GM12878 (cell line): ENCODE data around the gene SPX. TPM values are rescaled to one million over a fixed set of nuclear protein-coding genes. Genes with fewer than 3 reads are reported as not detected.

ENCODE experiments used
- ATAC-seq: fragments of 200-7000 bp; cut with Tn5 transposase; 3 replicates; pipeline ENCODE4 v1.9.1; 2020; ENCODE audit warnings: mild to moderate bottlenecking, moderate library complexity
- BruUV-seq: library from RNA; stranded (reverse); fragments of 400-500 nt; replicated peaks from 2 replicates; lab custom pipeline; 2021; lab: Mats Ljungman, UMichigan
- CTCF ChIA-PET: fragments of 300-600 bp; sonication (Branson Sonifier 250); formaldehyde crosslinking; extraction: SDS; loops from one replicate; lab custom pipeline; 2021; ENCODE audit warnings: inconsistent platforms; lab: Yijun Ruan, JAX
- POLR2A ChIA-PET: fragments of 350-600 bp; formaldehyde crosslinking; extraction: SDS; loops from one replicate; lab custom pipeline; 2021; ENCODE audit warnings: inconsistent platforms; lab: Charles Lee
- RAD21 ChIA-PET: fragments of 300-600 bp; sonication (Branson Sonifier 250); formaldehyde crosslinking; loops from one replicate; lab custom pipeline; 2023; ENCODE audit warnings: antibody characterized with exemption; ENCODE audit not compliant: unreplicated experiment; lab: Charles Lee
- SMC1A ChIA-PET: fragments of 300-600 bp; sonication (Branson Sonifier 250); formaldehyde crosslinking; loops from one replicate; lab custom pipeline; 2023; ENCODE audit not compliant: unreplicated experiment, uncharacterized antibody; lab: Charles Lee
- DNase-seq: peaks from one replicate; pipeline ENCODE4 v3.0.0-alpha.2; 2011; ENCODE audit warnings: low read depth, low spot score
- FAIRE-seq: peaks from 3 replicates; lab custom pipeline; 2011; peaks lifted over from hg19 to GRCh38; lab: Jason Lieb, UNC
- H2AFZ ChIP-seq: 2 replicates; pipeline ENCODE4 v1.6.0; 2011; ENCODE audit warnings: low read depth, low read length, control low read depth; ENCODE audit not compliant: control insufficient read depth
- H3K27ac ChIP-seq: 2 replicates; pipeline ENCODE4 v1.5.1; 2011; ENCODE audit warnings: control low read depth; ENCODE audit not compliant: control insufficient read depth, insufficient read depth
- H3K27me3 ChIP-seq, 2 experiments: replicated peaks in 1 of 2; 2 replicates each; pipeline versions ENCODE4 v1.6.0 to v1.6.1; 2011; ENCODE audit warnings: low read length in 1 of 2; ENCODE audit not compliant: control insufficient read depth in 2 of 2, insufficient read depth in 2 of 2
- H3K36me3 ChIP-seq, 2 experiments: 2 replicates each; pipeline ENCODE4 v1.5.1; 2011; ENCODE audit warnings: low read length in 1 of 2; ENCODE audit not compliant: control insufficient read depth in 2 of 2, insufficient read depth in 2 of 2
- H3K4me1 ChIP-seq: 2 replicates; pipeline ENCODE4 v1.6.1; 2011; ENCODE audit warnings: mild to moderate bottlenecking, low read length, moderate library complexity, mixed read lengths; ENCODE audit not compliant: control insufficient read depth, insufficient read depth
- H3K4me2 ChIP-seq: 2 replicates; pipeline ENCODE4 v1.6.0; 2011; ENCODE audit warnings: control low read depth; ENCODE audit not compliant: control insufficient read depth, insufficient read depth
- H3K4me3 ChIP-seq: fragments of 200-600 bp; sonication (generic); 2 replicates; pipeline ENCODE4 v1.5.1; 2016
- H3K79me2 ChIP-seq: 2 replicates; pipeline ENCODE4 v1.6.0; 2011; ENCODE audit warnings: low read length; ENCODE audit not compliant: control insufficient read depth, insufficient read depth
- H3K9ac ChIP-seq: 2 replicates; pipeline ENCODE4 v1.8.0; 2011; ENCODE audit warnings: low read length, control low read depth, mixed read lengths; ENCODE audit not compliant: control insufficient read depth, insufficient read depth
- H3K9me3 ChIP-seq: replicated peaks from 3 replicates; pipeline ENCODE4 v1.5.1; 2011; ENCODE audit warnings: mild to moderate bottlenecking, low read length; ENCODE audit not compliant: control insufficient read depth, insufficient read depth
- H4K20me1 ChIP-seq: 2 replicates; pipeline ENCODE4 v1.6.0; 2011; ENCODE audit not compliant: control insufficient read depth, insufficient read depth
- ETV6 ChIP-seq, 2 experiments: fragments of 450-650 bp in 1 of 2; IDR thresholded peaks in 1 of 2; conservative IDR thresholded peaks in 1 of 2; 2 replicates each; pipeline ENCODE4 v1.6.1; 2014; ENCODE audit warnings: antibody characterized with exemption in 1 of 2, borderline replicate concordance in 1 of 2, low read depth in 1 of 2, mild to moderate bottlenecking in 1 of 2, moderate library complexity in 1 of 2
- EZH2 ChIP-seq: IDR thresholded peaks from 2 replicates; pipeline ENCODE4 v1.6.1; 2012; ENCODE audit warnings: low read depth, mild to moderate bottlenecking, control low read depth, inconsistent platforms, low read length, borderline replicate concordance; ENCODE audit not compliant: control insufficient read depth
- KLF5 ChIP-seq: fragments of 450-650 bp; IDR thresholded peaks from 2 replicates; pipeline ENCODE4 v1.6.1; 2014; ENCODE audit warnings: mild to moderate bottlenecking; ENCODE audit not compliant: partially characterized antibody
- MEF2A ChIP-seq: IDR thresholded peaks from 2 replicates; pipeline ENCODE4 v1.6.1; 2011; ENCODE audit warnings: low read depth, mild to moderate bottlenecking, low read length, moderate library complexity; ENCODE audit not compliant: insufficient read depth
- MYC ChIP-seq: IDR thresholded peaks from 2 replicates; pipeline ENCODE4 v1.6.1; 2011; ENCODE audit warnings: mild to moderate bottlenecking, low read length, moderate library complexity, inconsistent platforms; ENCODE audit not compliant: insufficient read depth, insufficient replicate concordance, insufficient read length, severe bottlenecking
- SMAD5 ChIP-seq: IDR thresholded peaks from 2 replicates; pipeline ENCODE4 v1.6.1; 2016; ENCODE audit warnings: antibody characterized with exemption, low read depth
- SRF ChIP-seq, 2 experiments: IDR thresholded peaks; 2 replicates each; pipeline ENCODE4 v1.6.1; 2011; ENCODE audit warnings: low read depth in 2 of 2, low read length in 2 of 2, mild to moderate bottlenecking in 1 of 2, moderate library complexity in 1 of 2
- TCF12 ChIP-seq: IDR thresholded peaks from 2 replicates; pipeline ENCODE4 v1.6.1; 2011; ENCODE audit warnings: low read depth, mild to moderate bottlenecking, low read length
- WGBS: methylation state at CpG from one replicate; pipeline ENCODE4 v1.1.6; 2016; ENCODE audit warnings: low lambda C conversion rate; ENCODE audit not compliant: insufficient replicate concordance, insufficient coverage; ENCODE audit errors: missing lambda C conversion rate; 5-methylcytosine and 5-hydroxymethylcytosine counted together
- in situ Hi-C: fragments of 300-500 bp; cut with MboI; formaldehyde crosslinking; loops from 9 replicates; pipeline ENCODE4 v1.14.3; 2018; ENCODE audit warnings: mixed read lengths
- intact Hi-C: fragments of 100-400 bp; cut with micrococcal nuclease; formaldehyde crosslinking; loops from one replicate; pipeline ENCODE4 v1.14.2; 2022; ENCODE audit not compliant: unreplicated experiment
- polyA plus RNA-seq, 11 experiments: library from polyadenylated mRNA; depleted of rRNA in 4 of 11; unstranded in 6 of 11; stranded (reverse) in 5 of 11; fragments of >200 nt; fragmentation: Nextera tagmentation in 4 of 11; fragmentation: Illumina TruSeq in 1 of 11; extraction: Ambion mirVana in 4 of 11; extraction: Trizol in 1 of 11; gene quantifications; 1 replicate in 1 of 11; 2 replicates in 10 of 11; pipeline versions ENCODE4 v1.2.1 to v1.2.3, GENCODE V29; 2011 to 2016; ENCODE audit warnings: inconsistent platforms in 2 of 11, missing spikeins in 2 of 11, low read depth in 1 of 11
- total RNA-seq, 4 experiments: library from RNA; depleted of rRNA in 3 of 4; stranded (reverse); fragments of >200 nt in 3 of 4; fragmentation: Illumina TruSeq in 1 of 4; extraction: Trizol in 1 of 4; gene quantifications; 2 replicates each; pipeline versions ENCODE4 v1.2.1 to v1.2.3, GENCODE V29; 2013 to 2021
- TF ChIP-seq, protein P1 (sequence below): fragments of 450-650 bp; IDR thresholded peaks from 2 replicates; pipeline ENCODE4 v1.6.1; 2018; ENCODE audit warnings: borderline replicate concordance, mild to moderate bottlenecking; ENCODE audit not compliant: partially characterized antibody
- TF ChIP-seq, protein P2 (sequence below): fragments of 450-650 bp; IDR thresholded peaks from 2 replicates; pipeline ENCODE4 v1.6.1; 2014; ENCODE audit warnings: mild to moderate bottlenecking
- TF ChIP-seq, protein P3 (sequence below): fragments of 450-650 bp; IDR thresholded peaks from 2 replicates; pipeline ENCODE4 v1.6.1; 2017; ENCODE audit warnings: mild to moderate bottlenecking, moderate library complexity
- TF ChIP-seq, protein P4 (sequence below): fragments of 450-650 bp; IDR thresholded peaks from 2 replicates; pipeline ENCODE4 v1.6.1; 2017; ENCODE audit warnings: low read depth, mild to moderate bottlenecking, moderate library complexity
- TF ChIP-seq, protein P5 (sequence below): IDR thresholded peaks from 2 replicates; pipeline ENCODE4 v1.6.1; 2011; ENCODE audit warnings: low read depth, mild to moderate bottlenecking, low read length, moderate library complexity, borderline replicate concordance; ENCODE audit errors: extremely low read depth

Gene SPX
- total and polyA plus RNA-seq, 10 of the 15 experiments (the other 5 are each of a cell fraction or from before 2014, with no cell fraction given) = 0.05 TPM; not detected in 8

DNA sequence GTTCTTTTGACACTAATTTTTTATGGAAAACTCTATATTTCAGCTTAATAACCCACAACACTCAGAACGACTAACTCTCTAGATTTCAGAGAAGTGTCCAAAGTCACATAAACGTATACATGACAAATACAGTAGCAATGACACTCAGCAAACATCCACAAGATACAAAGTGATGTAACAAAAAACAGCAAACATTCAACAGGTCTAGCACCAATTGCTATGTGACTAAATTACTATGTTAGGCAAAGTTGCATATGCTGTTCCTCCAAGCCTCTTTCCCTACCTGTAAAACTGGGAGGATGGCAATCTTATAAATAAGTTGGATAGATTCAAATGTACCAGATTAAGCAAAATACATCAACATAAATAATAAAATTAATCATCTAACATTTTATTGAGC, 26.3 kb upstream of the SPX start:
- BruUV-seq = no TSS peak
- no peaks in the 10 kb centered on the region for H3K27me3 ChIP-seq
- H3K27ac ChIP-seq = no peak overlapping the region
- in situ Hi-C loops (loop anchor here (5.0 kb wide), 1 partner anchor 158 kb away; the partner anchor contains the start of gene LDHB), intact Hi-C loops (loop anchor here (5.0 kb wide), 2 partner anchors 62 to 158 kb away; partner anchors contain the start of genes LDHB and PYROXD1)
- CTCF ChIA-PET = interaction anchor here (1.3 to 1.5 kb wide), 2 partner anchors 11 to 26 kb away, joined by 3 to 4 read pairs; no protein-coding TSS in a partner anchor
- peaks cover 55% of the 10 kb centered on the region for H3K79me2 ChIP-seq
- H3K4me1 ChIP-seq = peaks cover 9% of the 10 kb centered on the region
- peak overlapping the region; percentile 94 for H3K4me3 ChIP-seq
- peaks cover 1 to 22% of the 10 kb centered on the region in 2 experiments; a peak in 3 of 4 replicates for H3K36me3 ChIP-seq
- WGBS = 63% methylated on average over 2 of the region's 2 CpGs
- H3K4me2 ChIP-seq = peak overlapping the region; percentile 61
- DNase-seq (no peak), FAIRE-seq (no peak), ATAC-seq (no peak)
- POLR2A ChIA-PET = no interaction called here
- RAD21 ChIA-PET = no interaction called here
- H4K20me1 ChIP-seq = no peaks in the 10 kb centered on the region
- SMC1A ChIA-PET = no interaction called here
- no peak overlapping the region for H2AFZ ChIP-seq
- H3K9ac ChIP-seq = peak overlapping the region; percentile 99
- H3K9me3 ChIP-seq = no peaks in the 10 kb centered on the region
- TF ChIP-seq MYC = no peak
- no peak for TF ChIP-seq TCF12
- no peak for TF ChIP-seq MEF2A
- no peak for TF ChIP-seq KLF5
- TF ChIP-seq, protein P1, sequence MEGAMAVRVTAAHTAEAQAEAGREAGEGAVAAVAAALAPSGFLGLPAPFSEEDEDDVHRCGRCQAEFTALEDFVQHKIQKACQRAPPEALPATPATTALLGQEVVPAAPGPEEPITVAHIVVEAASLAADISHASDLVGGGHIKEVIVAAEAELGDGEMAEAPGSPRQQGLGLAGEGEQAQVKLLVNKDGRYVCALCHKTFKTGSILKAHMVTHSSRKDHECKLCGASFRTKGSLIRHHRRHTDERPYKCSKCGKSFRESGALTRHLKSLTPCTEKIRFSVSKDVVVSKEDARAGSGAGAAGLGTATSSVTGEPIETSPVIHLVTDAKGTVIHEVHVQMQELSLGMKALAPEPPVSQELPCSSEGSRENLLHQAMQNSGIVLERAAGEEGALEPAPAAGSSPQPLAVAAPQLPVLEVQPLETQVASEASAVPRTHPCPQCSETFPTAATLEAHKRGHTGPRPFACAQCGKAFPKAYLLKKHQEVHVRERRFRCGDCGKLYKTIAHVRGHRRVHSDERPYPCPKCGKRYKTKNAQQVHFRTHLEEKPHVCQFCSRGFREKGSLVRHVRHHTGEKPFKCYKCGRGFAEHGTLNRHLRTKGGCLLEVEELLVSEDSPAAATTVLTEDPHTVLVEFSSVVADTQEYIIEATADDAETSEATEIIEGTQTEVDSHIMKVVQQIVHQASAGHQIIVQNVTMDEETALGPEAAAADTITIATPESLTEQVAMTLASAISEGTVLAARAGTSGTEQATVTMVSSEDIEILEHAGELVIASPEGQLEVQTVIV = no peak
- TF ChIP-seq ETV6 (conservative IDR thresholded peaks at IDR 0.05 in 1 of 2, IDR thresholded peaks at IDR 0.05 in 1 of 2; ENCODE audit: borderline replicate concordance in 1 of 2, low read depth in 1 of 2) = no peak
- TF ChIP-seq, protein P2, sequence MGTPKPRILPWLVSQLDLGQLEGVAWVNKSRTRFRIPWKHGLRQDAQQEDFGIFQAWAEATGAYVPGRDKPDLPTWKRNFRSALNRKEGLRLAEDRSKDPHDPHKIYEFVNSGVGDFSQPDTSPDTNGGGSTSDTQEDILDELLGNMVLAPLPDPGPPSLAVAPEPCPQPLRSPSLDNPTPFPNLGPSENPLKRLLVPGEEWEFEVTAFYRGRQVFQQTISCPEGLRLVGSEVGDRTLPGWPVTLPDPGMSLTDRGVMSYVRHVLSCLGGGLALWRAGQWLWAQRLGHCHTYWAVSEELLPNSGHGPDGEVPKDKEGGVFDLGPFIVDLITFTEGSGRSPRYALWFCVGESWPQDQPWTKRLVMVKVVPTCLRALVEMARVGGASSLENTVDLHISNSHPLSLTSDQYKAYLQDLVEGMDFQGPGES = no peak
- no peak for TF ChIP-seq EZH2
- no peak for TF ChIP-seq SMAD5
- TF ChIP-seq, protein P3, sequence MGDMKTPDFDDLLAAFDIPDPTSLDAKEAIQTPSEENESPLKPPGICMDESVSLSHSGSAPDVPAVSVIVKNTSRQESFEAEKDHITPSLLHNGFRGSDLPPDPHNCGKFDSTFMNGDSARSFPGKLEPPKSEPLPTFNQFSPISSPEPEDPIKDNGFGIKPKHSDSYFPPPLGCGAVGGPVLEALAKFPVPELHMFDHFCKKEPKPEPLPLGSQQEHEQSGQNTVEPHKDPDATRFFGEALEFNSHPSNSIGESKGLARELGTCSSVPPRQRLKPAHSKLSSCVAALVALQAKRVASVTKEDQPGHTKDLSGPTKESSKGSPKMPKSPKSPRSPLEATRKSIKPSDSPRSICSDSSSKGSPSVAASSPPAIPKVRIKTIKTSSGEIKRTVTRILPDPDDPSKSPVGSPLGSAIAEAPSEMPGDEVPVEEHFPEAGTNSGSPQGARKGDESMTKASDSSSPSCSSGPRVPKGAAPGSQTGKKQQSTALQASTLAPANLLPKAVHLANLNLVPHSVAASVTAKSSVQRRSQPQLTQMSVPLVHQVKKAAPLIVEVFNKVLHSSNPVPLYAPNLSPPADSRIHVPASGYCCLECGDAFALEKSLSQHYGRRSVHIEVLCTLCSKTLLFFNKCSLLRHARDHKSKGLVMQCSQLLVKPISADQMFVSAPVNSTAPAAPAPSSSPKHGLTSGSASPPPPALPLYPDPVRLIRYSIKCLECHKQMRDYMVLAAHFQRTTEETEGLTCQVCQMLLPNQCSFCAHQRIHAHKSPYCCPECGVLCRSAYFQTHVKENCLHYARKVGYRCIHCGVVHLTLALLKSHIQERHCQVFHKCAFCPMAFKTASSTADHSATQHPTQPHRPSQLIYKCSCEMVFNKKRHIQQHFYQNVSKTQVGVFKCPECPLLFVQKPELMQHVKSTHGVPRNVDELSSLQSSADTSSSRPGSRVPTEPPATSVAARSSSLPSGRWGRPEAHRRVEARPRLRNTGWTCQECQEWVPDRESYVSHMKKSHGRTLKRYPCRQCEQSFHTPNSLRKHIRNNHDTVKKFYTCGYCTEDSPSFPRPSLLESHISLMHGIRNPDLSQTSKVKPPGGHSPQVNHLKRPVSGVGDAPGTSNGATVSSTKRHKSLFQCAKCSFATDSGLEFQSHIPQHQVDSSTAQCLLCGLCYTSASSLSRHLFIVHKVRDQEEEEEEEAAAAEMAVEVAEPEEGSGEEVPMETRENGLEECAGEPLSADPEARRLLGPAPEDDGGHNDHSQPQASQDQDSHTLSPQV = no peak
- TF ChIP-seq, protein P4, sequence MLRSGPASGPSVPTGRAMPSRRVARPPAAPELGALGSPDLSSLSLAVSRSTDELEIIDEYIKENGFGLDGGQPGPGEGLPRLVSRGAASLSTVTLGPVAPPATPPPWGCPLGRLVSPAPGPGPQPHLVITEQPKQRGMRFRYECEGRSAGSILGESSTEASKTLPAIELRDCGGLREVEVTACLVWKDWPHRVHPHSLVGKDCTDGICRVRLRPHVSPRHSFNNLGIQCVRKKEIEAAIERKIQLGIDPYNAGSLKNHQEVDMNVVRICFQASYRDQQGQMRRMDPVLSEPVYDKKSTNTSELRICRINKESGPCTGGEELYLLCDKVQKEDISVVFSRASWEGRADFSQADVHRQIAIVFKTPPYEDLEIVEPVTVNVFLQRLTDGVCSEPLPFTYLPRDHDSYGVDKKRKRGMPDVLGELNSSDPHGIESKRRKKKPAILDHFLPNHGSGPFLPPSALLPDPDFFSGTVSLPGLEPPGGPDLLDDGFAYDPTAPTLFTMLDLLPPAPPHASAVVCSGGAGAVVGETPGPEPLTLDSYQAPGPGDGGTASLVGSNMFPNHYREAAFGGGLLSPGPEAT = no peak
- TF ChIP-seq SRF (IDR thresholded peaks at IDR 0.05; ENCODE audit: low read depth in 2 of 2, low read length in 2 of 2) = no peak
- TF ChIP-seq, protein P5, sequence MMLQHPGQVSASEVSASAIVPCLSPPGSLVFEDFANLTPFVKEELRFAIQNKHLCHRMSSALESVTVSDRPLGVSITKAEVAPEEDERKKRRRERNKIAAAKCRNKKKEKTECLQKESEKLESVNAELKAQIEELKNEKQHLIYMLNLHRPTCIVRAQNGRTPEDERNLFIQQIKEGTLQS = no peak
